Right atrium auricular region (tissue), 2 donors: ENCODE results near the gene NCL. TPM values are rescaled to one million over a fixed set of nuclear protein-coding genes. Genes with fewer than 3 reads are reported as not detected.

Source experiments
- DNase-seq: peaks from one replicate; pipeline ENCODE4 v3.0.0-alpha.2; 2019; ENCODE audit warnings: low spot score
- H3K27ac ChIP-seq, 2 donors: fragments of 200-600 bp; sonication (generic); 1 replicate in 1 of 2; 2 replicates in 1 of 2; pipeline ENCODE4 v1.5.1; 2016 to 2019
- H3K27me3 ChIP-seq, 2 donors: fragments of 200-600 bp; sonication (generic); one replicate each; pipeline versions ENCODE4 v1.5.1 to v1.6.0; 2017 to 2019
- H3K36me3 ChIP-seq: fragments of 200-600 bp; sonication (generic); one replicate; pipeline ENCODE4 v1.5.1; 2016
- H3K4me1 ChIP-seq, 2 donors: fragments of 200-600 bp; sonication (generic); one replicate each; pipeline versions ENCODE4 v1.5.1 to v1.6.0; 2017 to 2019
- H3K4me3 ChIP-seq, 2 donors: fragments of 200-600 bp; sonication (generic); 1 replicate in 1 of 2; 2 replicates in 1 of 2; pipeline ENCODE4 v1.5.1; 2017 to 2019; ENCODE audit warnings: mild to moderate bottlenecking in 1 of 2, moderate library complexity in 1 of 2
- H3K9me3 ChIP-seq, 2 donors: fragments of 200-600 bp; sonication (generic); one replicate each; pipeline ENCODE4 v1.5.1; 2019
- total RNA-seq, 2 donors: library from RNA; depleted of rRNA; stranded (reverse); fragments of >200 nt; gene quantifications; one replicate each; pipeline ENCODE4 v1.1.0, GENCODE V29; 2016
- TF ChIP-seq, protein P1 (sequence below), 2 donors: fragments of 200-600 bp; sonication (generic); IDR thresholded peaks; one replicate each; pipeline ENCODE4 v1.5.1; 2019; ENCODE audit warnings: antibody characterized with exemption in 2 of 2

Gene NCL, protein sequence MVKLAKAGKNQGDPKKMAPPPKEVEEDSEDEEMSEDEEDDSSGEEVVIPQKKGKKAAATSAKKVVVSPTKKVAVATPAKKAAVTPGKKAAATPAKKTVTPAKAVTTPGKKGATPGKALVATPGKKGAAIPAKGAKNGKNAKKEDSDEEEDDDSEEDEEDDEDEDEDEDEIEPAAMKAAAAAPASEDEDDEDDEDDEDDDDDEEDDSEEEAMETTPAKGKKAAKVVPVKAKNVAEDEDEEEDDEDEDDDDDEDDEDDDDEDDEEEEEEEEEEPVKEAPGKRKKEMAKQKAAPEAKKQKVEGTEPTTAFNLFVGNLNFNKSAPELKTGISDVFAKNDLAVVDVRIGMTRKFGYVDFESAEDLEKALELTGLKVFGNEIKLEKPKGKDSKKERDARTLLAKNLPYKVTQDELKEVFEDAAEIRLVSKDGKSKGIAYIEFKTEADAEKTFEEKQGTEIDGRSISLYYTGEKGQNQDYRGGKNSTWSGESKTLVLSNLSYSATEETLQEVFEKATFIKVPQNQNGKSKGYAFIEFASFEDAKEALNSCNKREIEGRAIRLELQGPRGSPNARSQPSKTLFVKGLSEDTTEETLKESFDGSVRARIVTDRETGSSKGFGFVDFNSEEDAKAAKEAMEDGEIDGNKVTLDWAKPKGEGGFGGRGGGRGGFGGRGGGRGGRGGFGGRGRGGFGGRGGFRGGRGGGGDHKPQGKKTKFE
- total RNA-seq, result 10 to 100 TPM; 73.5 to 85.8 TPM

DNA sequence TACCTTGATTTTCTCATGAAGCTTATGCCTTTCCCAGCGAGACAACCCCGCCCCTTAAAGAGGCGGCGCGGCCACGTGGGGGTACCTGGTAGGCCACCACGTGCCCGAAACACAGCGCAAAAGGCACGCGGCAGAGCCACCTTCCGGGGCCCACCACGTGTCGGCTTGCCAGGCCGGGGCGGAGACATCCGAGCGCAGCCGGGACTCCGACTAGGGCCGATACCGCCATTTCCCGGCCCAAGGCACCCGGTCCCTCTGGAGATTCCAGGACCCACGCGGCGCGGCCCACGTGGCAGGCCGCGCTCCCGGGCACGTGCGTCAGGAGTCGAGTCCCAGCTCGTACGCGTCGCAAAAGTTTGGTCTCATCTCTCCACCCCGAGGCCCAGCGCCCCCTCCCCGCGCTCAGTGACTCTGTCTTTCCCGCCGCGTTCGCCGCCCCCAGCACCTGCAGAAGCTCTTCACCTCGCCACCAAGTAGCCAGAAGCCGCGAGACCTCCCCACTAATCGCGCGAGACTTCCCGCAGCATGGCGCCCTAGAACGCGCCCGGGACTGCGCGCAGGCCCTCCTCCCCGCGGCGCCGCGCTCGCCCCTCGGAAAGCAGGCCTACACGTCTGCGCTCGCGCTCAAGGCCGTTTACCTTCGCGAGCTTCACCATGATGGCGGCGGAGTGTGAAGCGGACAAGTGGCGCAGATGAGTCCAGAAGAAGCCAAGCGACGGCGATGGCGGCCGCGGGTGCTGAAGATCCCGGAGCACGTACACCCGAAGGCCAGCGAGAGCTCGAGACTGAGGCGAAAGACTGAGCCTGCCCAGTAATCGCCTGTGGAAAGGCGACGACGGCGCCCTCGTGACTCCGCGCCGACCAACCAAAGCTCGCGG lies at the start of gene NCL:
TSS of gene NCL (minus strand) at position 787 of the 878 bp plus-strand sequence. CDS start at position 656, 131 bp downstream.
- DNase-seq, result no peak
- Histone ChIP-seq H3K9me3 (no peaks in the 10 kb centered on the region), H3K36me3 (peaks cover 39% of the 10 kb centered on the region), H3K27ac (peak within 1 kb of the TSS; percentile 98 to 99), H3K27me3 (no peaks in the 10 kb centered on the region), H3K4me1 (peaks cover 0 to 32% of the 10 kb centered on the region in 2 donors), H3K4me3 (peak within 1 kb of the TSS; percentile 80 to 89)
- TF ChIP-seq, protein P1, sequence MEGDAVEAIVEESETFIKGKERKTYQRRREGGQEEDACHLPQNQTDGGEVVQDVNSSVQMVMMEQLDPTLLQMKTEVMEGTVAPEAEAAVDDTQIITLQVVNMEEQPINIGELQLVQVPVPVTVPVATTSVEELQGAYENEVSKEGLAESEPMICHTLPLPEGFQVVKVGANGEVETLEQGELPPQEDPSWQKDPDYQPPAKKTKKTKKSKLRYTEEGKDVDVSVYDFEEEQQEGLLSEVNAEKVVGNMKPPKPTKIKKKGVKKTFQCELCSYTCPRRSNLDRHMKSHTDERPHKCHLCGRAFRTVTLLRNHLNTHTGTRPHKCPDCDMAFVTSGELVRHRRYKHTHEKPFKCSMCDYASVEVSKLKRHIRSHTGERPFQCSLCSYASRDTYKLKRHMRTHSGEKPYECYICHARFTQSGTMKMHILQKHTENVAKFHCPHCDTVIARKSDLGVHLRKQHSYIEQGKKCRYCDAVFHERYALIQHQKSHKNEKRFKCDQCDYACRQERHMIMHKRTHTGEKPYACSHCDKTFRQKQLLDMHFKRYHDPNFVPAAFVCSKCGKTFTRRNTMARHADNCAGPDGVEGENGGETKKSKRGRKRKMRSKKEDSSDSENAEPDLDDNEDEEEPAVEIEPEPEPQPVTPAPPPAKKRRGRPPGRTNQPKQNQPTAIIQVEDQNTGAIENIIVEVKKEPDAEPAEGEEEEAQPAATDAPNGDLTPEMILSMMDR (IDR thresholded peaks at IDR 0.05), result no peak

DNA sequence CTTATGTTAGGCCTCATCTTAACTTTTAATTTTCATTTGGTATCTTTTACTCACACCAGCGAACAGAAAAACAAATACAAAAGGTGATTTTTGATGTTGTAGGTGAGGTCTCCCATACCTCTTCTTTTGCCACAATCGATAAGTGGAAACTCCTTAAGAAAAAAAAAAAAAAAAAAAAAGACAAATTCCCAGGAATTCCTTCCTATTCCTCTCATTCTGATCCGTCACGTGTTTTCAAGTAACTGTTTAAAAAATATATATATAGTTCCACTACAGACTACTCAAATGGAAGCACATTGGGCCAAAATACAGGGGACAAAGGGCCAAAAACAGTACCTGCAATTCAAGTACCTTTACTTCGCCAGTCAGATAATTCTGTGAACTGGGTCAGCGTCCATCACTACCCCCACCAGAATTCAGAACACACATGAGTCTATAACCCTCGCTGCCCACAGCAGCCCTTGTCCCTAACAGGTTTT lies 49.5 kb upstream of the NCL start:
- Histone ChIP-seq H3K4me1 (no peaks in the 10 kb centered on the region), H3K27me3 (no peaks in the 10 kb centered on the region)

DNA sequence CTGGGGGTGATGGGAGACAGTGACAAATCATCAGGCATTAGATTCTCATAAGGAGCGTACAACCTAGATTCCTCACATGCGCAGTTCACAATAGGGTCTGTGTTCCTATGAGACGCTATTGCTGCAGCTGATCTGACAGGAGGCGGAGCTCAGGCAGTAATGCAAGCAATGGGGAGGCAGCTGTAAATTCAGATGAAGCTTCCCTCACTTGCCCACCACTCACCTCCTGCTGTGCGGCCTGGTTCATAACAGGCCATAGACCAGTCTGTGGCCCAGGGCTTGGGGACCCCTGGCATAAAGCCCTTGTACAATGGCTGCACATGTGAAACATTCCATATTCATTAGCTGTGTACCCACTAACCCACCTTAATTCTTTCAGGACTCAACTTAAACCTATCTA lies 47.9 kb upstream of the NCL start:
- no peaks in the 10 kb centered on the region for H3K27me3 ChIP-seq
- DNase-seq, result peak; percentile 54
- H3K9me3 ChIP-seq, result no peaks in the 10 kb centered on the region
- no peaks in the 10 kb centered on the region for H3K4me1 ChIP-seq
- H3K27ac ChIP-seq, result peak overlapping the region in 1 of 2 donors; percentile 96
- no peaks in the 10 kb centered on the region for H3K36me3 ChIP-seq
- no peak overlapping the region for H3K4me3 ChIP-seq
- TF ChIP-seq, protein P1 (IDR thresholded peaks at IDR 0.05), result no peak

More for the DNA sequence above, 49.5 kb upstream of the NCL start:
- Histone ChIP-seq H3K9me3 (no peaks in the 10 kb centered on the region), H3K27ac (peak overlapping the region; percentile 83 to 96), H3K36me3 (no peaks in the 10 kb centered on the region), H3K4me3 (peak overlapping the region; percentile 67 to 69)
- TF ChIP-seq, protein P1 (IDR thresholded peaks at IDR 0.05), result no peak
- no peak for DNase-seq

DNA sequence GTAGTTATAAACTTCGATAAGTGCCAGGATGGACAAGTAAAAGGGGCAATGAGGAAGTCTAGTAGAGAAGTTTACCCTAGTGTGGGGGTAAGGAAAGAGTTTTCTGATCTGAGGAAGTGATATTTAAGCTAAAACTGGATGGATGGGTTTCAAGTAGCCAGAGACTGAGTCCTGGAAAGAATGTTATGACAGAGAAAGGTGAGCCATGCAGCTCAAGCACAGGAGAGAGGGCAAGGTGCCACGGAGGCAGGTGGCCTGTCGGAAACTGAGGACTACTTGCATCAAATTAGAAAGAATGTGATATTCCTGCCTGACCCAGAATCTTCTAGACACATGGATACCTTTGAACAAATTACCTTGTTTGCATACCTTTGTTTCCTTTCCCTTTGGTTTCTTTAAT lies 39.5 kb upstream of the NCL start:
- Histone ChIP-seq H3K36me3 (no peaks in the 10 kb centered on the region), H3K27ac (no peak overlapping the region), H3K4me3 (no peak overlapping the region), H3K27me3 (no peaks in the 10 kb centered on the region), H3K9me3 (no peaks in the 10 kb centered on the region), H3K4me1 (no peaks in the 10 kb centered on the region)
- TF ChIP-seq, protein P1 (IDR thresholded peaks at IDR 0.05), result no peak
- no peak for DNase-seq

DNA sequence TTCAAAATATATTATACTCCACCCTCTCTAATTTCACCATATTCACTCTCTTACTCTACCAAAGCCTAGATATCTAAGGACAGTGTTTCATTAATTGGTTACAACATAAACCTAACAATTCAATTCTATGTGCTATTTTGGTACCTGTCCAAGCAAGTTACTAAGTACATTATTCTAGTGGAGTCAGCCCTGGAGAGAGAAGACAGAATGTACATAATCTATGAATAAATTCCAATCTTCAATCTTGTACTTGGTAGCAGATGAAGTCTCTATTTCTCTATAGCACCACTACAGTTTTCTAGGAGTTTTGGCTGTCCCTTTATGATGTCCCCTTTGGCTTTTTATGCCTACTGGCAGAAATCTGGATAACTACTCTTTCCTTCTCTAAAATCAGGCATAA lies 38.3 kb upstream of the NCL start:
- no peaks in the 10 kb centered on the region for H3K36me3 ChIP-seq
- TF ChIP-seq, protein P1 (IDR thresholded peaks at IDR 0.05), result no peak

More for the DNA sequence above, 38.3 kb upstream of the NCL start:
- DNase-seq, result no peak
- Histone ChIP-seq H3K9me3 (no peaks in the 10 kb centered on the region), H3K4me3 (no peak overlapping the region), H3K4me1 (no peaks in the 10 kb centered on the region), H3K27ac (no peak overlapping the region), H3K27me3 (no peaks in the 10 kb centered on the region)
